HFFc6 (cell line): Measurements from ENCODE around the gene NOS3. TPM values are rescaled to one million over a fixed set of nuclear protein-coding genes. Genes with fewer than 3 reads are reported as not detected.

Experiments used
- DNase-seq: peaks from one replicate; pipeline ENCODE4 v3.0.0-alpha.2; 2018
- H3K27ac Mint-ChIP-seq: 2 replicates; pipeline ENCODE4 v1.8.0; 2020; ENCODE audit warnings: mild to moderate bottlenecking, mixed read lengths
- H3K27me3 Mint-ChIP-seq: 2 replicates; pipeline ENCODE4 v1.8.0; 2021; ENCODE audit warnings: mild to moderate bottlenecking, moderate library complexity, mixed read lengths; ENCODE audit not compliant: insufficient read depth
- H3K36me3 Mint-ChIP-seq: 2 replicates; pipeline ENCODE4 v1.8.0; 2021; ENCODE audit warnings: low read depth, mixed read lengths
- H3K4me1 Mint-ChIP-seq: 2 replicates; pipeline ENCODE4 v1.8.0; 2020; ENCODE audit warnings: low read depth, mixed read lengths
- H3K4me3 Mint-ChIP-seq: 2 replicates; pipeline ENCODE4 v1.8.0; 2020; ENCODE audit warnings: mild to moderate bottlenecking, moderate library complexity, mixed read lengths
- H3K9me3 Mint-ChIP-seq: 2 replicates; pipeline ENCODE4 v1.8.0; 2020; ENCODE audit warnings: mild to moderate bottlenecking, mixed read lengths
- CTCF ChIP-seq: fragments of 200-600 bp; sonication (generic); IDR thresholded peaks from 2 replicates; pipeline ENCODE4 v1.5.0; 2021; ENCODE audit warnings: antibody characterized with exemption, mild to moderate bottlenecking
- total RNA-seq, 6 experiments: library from RNA; stranded (reverse); fragmentation: NEBNext Ultra II Directional; extraction: Animal tissue kit (Norgen Biotek cat#: 25700); gene quantifications; 2 replicates in 1 of 6; 3 replicates in 5 of 6; pipeline ENCODE4 v1.2.3, GENCODE V29; 2021

Gene NOS3
- total RNA-seq, 6 experiments from 2014 or later, result 0.55 to 3.0 (median 2.0) TPM

- Mint-ChIP-seq H3K4me1 (peaks cover 10% of the 10 kb centered on the region), H3K4me3 (no peak overlapping the region), H3K27ac (no peak overlapping the region; the same call in 1 of the 2 replicates), H3K36me3 (no peaks in the 10 kb centered on the region), H3K27me3 (peaks cover 35% of the 10 kb centered on the region), H3K9me3 (no peaks in the 10 kb centered on the region)
- TF ChIP-seq CTCF, result peak; percentile 86
- peak; percentile 16 for DNase-seq
These were observed 28.0 kb upstream of the NOS3 start for GRCh38 chr7:150962553-150963399.

- Mint-ChIP-seq H3K4me3 (no peak overlapping the region), H3K27ac (no peak overlapping the region), H3K36me3 (no peaks in the 10 kb centered on the region), H3K9me3 (no peaks in the 10 kb centered on the region), H3K4me1 (peaks cover 10% of the 10 kb centered on the region), H3K27me3 (peaks cover 38% of the 10 kb centered on the region)
- TF ChIP-seq CTCF, result no peak
- DNase-seq, result no peak
These were observed 26.9 kb upstream of the NOS3 start for GRCh38 chr7:150963707-150964559.

DNA sequence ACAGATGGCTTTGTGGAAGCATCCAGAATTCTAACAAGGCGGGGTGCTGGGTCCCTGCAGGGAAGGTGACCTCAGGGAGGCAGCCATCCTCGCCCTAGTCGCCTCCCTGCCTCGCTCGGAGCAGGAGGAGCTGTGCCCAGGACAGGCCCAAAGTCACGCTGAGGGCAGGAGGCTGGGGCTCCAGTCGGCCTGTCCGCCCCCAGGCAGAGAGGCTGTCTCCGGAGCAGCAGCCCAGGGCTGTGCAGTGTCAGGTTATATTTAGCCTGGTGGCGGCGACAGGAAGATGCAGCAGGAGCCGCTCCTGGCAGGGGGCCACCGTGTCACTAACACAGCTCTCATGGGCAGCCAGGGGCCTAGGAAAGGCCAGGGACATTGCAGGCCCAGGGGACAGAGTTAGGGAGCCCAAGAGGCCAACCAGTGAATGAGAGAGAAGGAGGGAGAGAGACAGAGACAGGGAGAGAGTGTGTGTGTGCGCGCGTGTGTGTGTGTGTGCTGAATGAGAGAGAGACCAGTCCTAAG, 26.2 kb upstream of the NOS3 start:
- no peak overlapping the region for H3K27ac Mint-ChIP-seq
- 0 out of 2 replicates have a peak, but pooled peaks have one; percentile 15 for TF ChIP-seq CTCF
- no peak for DNase-seq
- H3K9me3 Mint-ChIP-seq, result no peaks in the 10 kb centered on the region
- H3K36me3 Mint-ChIP-seq, result no peaks in the 10 kb centered on the region
- peaks cover 10% of the 10 kb centered on the region for H3K4me1 Mint-ChIP-seq
- H3K4me3 Mint-ChIP-seq, result no peak overlapping the region
- H3K27me3 Mint-ChIP-seq, result peaks cover 37% of the 10 kb centered on the region

GRCh38 chr7:150965273-150965830, 25.5 kb upstream of the NOS3 start:
- Mint-ChIP-seq H3K27ac (no peak overlapping the region), H3K27me3 (peaks cover 42% of the 10 kb centered on the region)
- DNase-seq, result no peak

More at GRCh38 chr7:150965273-150965830, 25.5 kb upstream of the NOS3 start:
- Mint-ChIP-seq H3K36me3 (no peaks in the 10 kb centered on the region), H3K4me3 (no peak overlapping the region), H3K9me3 (no peaks in the 10 kb centered on the region), H3K4me1 (peaks cover 10% of the 10 kb centered on the region)
- TF ChIP-seq CTCF, result no peak
